ENCODE measurements around the gene LTC4S. TPM values are rescaled to one million over a fixed set of nuclear protein-coding genes. Genes with fewer than 3 reads are reported as not detected.
"Not testable (repeated sequence)": the region's sequence is repeated elsewhere in the genome, so short reads cannot be mapped to it uniquely, and the experiment has no call there.

The LTC4S gene
- total RNA-seq, 1 donor from 2014 or later, result 5.0 TPM

DNA sequence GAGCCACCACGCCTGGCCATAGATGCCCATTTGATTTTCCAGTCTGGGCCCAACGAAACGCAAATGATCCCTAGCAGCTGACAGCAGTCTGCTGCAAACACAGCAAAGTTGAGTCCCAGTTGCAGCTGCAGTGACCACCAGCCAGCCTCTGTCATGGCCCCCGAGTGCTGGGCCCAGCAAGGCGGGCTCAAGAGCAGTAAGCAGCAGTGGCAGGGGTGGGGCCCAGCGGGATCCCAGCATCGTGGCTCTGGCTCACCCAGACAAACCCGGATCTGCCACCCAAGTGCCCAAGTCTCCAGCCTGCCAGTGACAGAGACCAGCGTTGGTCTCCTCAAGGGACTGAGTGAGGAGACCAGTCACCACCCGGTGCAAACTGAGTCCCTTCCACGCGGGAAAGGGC is 6.9 kb upstream of the LTC4S start:
- Mint-ChIP-seq H3K27ac (no peak overlapping the region), H3K27me3 (ENCODE audit: low read depth) (no peaks in the 10 kb centered on the region), H3K9me3 (no peaks in the 10 kb centered on the region), H3K36me3 (peaks cover 4% of the 10 kb centered on the region), H3K4me3 (no peak overlapping the region), H3K4me1 (no peaks in the 10 kb centered on the region)
- no peak for DNase-seq (ENCODE audit: low spot score in 2 of 2, unreplicated experiment in 2 of 2)
- TF ChIP-seq, protein P1, sequence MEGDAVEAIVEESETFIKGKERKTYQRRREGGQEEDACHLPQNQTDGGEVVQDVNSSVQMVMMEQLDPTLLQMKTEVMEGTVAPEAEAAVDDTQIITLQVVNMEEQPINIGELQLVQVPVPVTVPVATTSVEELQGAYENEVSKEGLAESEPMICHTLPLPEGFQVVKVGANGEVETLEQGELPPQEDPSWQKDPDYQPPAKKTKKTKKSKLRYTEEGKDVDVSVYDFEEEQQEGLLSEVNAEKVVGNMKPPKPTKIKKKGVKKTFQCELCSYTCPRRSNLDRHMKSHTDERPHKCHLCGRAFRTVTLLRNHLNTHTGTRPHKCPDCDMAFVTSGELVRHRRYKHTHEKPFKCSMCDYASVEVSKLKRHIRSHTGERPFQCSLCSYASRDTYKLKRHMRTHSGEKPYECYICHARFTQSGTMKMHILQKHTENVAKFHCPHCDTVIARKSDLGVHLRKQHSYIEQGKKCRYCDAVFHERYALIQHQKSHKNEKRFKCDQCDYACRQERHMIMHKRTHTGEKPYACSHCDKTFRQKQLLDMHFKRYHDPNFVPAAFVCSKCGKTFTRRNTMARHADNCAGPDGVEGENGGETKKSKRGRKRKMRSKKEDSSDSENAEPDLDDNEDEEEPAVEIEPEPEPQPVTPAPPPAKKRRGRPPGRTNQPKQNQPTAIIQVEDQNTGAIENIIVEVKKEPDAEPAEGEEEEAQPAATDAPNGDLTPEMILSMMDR (IDR thresholded peaks at IDR 0.05; ENCODE audit: unreplicated experiment), result no peak

DNA sequence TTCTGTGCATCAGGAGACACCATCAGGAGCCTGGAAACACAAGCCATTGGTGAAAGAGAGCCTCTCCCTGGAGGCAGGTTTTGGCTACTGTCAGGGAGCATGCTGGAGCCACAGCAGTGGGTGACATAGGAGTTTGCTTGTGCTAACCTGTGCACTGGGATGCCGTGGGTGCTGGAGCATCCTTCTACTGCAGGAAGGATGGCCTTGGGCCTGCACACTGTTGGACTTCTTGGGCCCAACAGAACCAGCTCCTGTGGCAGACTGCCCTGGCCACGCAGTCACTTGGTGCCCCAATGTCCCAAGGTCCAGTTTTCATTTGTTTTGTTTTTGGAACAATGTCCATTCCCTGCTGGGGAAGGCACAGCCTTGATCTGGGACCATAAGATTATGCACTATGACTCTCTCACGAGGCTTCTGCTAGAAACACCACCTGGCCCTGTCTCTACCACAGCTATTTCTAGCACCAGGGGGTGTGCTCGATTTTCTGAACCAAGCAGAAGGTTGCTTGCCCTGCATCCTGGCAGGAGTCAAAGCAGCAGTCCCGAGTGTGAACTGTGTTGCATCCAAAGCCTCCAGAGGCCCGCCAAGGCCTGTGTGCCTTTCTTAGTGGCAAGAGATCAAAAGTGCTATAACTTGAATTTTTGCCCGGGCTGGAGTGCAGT is 5.5 kb upstream of the LTC4S start:
- no peak for DNase-seq (ENCODE audit: low spot score in 2 of 2, unreplicated experiment in 2 of 2)
- Mint-ChIP-seq H3K36me3 (peaks cover 4% of the 10 kb centered on the region), H3K4me1 (no peaks in the 10 kb centered on the region), H3K4me3 (no peak overlapping the region), H3K27me3 (ENCODE audit: low read depth) (no peaks in the 10 kb centered on the region), H3K27ac (no peak overlapping the region), H3K9me3 (no peaks in the 10 kb centered on the region)
- TF ChIP-seq, protein P1 (IDR thresholded peaks at IDR 0.05; ENCODE audit: unreplicated experiment), result no peak

DNA sequence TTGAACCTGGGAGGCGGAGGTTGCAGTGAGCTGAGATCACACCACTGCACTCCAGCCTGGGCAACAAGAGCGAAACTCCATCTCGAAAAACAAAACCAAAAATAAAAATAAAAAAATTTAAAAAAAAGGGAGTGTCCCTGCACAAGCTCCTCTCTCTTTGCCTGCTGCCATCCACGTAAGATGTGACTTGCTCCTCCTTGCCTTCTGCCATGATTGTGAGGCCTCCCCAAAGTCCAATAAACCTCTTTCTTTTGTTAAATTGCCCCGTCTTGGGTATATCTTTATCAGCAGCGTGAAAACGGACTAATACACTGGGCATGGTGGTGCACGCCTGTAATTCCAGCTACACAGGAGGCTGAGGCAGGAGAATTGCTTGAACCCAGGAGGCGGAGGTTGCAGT is 4.5 kb upstream of the LTC4S start:
- not testable (repeated sequence) for H3K27me3 Mint-ChIP-seq (ENCODE audit: low read depth); DNase-seq (ENCODE audit: low spot score in 2 of 2, unreplicated experiment in 2 of 2); H3K4me1 Mint-ChIP-seq; H3K36me3 Mint-ChIP-seq; H3K4me3 Mint-ChIP-seq; H3K27ac Mint-ChIP-seq; H3K9me3 Mint-ChIP-seq

DNA sequence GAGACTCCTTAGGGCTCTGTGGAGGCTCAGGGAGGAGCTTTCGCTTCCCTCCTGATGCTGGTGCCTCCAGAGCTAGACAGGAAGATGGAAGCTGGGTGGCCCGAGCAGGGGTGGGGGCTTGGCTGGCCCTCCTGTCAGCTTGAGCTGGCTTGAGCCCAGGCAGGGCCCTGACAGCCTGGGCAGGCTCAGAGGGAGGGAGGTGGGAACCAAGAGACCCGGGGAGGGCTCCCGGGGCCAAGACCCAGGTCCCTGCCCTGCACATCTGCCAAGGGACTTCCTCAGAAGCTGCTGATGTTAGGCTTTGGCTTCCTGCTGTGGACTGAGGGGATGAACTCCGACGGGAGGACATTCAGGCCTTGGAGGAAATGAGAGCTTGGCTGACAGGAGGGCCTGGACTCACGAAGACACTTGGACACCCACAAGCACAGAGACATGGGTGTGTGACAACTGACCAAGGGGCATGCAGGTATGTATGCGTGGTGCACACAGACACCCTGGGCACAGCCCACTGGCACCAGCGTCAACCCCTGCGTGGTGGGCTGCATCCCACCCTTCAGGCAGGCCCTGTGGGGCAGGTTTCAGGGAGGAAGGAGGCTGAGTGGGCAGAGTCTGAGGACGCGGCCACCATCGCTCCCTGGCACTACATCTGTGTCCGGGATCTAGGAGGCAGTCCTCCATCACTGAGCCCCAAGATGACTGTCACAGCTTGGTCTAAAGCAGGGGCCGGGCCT is 1.7 kb upstream of the LTC4S start:
- TF ChIP-seq, protein P1 (IDR thresholded peaks at IDR 0.05; ENCODE audit: unreplicated experiment), result no peak
- H3K9me3 Mint-ChIP-seq, result no peaks in the 10 kb centered on the region
- H3K27me3 Mint-ChIP-seq (ENCODE audit: low read depth), result peaks cover 2% of the 10 kb centered on the region
- DNase-seq (ENCODE audit: low spot score in 2 of 2, unreplicated experiment in 2 of 2), result no peak
- H3K4me3 Mint-ChIP-seq, result no peak overlapping the region
- H3K27ac Mint-ChIP-seq, result no peak overlapping the region
- H3K36me3 Mint-ChIP-seq, result peaks cover 8% of the 10 kb centered on the region
- no peaks in the 10 kb centered on the region for H3K4me1 Mint-ChIP-seq

DNA sequence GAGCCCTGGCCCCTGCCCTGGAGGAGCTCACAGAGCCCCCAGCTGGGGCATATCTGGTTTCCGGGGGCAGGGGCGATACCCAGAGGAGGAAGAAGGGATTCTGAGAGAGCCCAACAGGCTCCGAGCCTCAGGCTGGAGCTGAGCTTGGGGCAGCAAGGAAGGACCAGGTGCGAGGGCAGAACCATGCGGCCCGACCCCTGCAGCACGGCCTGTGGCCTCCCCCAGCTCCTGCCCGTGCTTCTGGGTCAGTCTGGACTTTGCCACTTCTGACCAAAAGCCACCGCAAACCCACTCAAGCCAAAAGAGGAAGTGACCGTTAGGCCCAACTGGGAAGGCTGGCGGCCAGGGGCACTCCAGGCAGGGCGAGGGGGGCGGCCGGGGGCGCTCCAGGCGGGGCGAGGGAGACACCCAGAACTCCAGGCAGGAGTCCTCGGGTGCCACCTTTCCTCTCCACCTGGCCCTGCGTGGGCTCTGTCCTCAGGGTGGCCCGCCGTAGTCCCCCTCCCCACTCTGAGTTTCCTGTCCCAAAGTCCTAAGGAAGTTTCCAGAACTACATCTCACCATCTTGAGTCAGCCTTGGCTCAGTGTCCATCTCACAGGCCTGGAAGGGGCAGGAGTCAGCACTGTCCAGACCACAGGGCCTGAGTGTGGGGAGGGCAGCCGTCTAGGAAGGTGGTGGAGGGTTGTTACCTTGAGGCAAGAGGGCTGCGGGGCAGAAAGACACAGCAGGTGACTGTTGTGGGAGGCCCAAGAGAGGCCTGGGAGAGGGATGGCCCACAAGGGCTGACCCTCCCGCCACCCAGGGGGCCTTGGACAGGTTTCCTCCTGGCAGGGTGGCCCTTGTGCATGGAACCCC is 946 bp upstream of the LTC4S start:
- Mint-ChIP-seq H3K27me3 (ENCODE audit: low read depth) (peaks cover 2% of the 10 kb centered on the region), H3K4me1 (no peaks in the 10 kb centered on the region), H3K36me3 (peaks cover 9% of the 10 kb centered on the region), H3K9me3 (no peaks in the 10 kb centered on the region), H3K4me3 (peak overlapping the region; percentile 28), H3K27ac (no peak overlapping the region)
- TF ChIP-seq, protein P1 (IDR thresholded peaks at IDR 0.05; ENCODE audit: unreplicated experiment), result no peak
- DNase-seq (ENCODE audit: low spot score in 2 of 2, unreplicated experiment in 2 of 2), result no peak

DNA sequence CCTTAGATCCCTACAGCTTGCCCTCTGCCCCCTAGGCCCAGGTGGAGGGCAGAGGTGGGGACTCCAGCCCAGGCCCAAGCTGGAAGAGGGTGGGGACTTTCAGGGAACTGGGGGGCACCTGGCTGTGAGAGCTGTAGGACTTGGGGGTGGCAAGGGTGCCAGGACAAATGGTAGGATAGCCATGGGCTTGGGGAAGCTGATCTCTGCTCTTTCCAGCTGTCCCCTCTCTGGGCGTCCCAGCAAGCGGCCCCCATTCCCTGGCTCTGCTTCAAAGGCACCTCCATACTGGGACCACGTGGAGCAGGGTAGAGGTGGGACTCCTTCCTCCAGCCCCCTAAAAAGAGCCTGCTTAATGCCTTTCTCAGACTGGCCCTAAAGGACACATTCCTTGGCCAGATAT is 385 bp downstream of the LTC4S start:
- Mint-ChIP-seq H3K9me3 (no peaks in the 10 kb centered on the region), H3K36me3 (peaks cover 6% of the 10 kb centered on the region), H3K4me3 (peak overlapping the region; percentile 65), H3K4me1 (no peaks in the 10 kb centered on the region), H3K27me3 (ENCODE audit: low read depth) (peaks cover 2% of the 10 kb centered on the region), H3K27ac (no peak overlapping the region)
- TF ChIP-seq, protein P1 (IDR thresholded peaks at IDR 0.05; ENCODE audit: unreplicated experiment), result no peak
- no peak for DNase-seq (ENCODE audit: low spot score in 2 of 2, unreplicated experiment in 2 of 2)
